ENCODE measurements around the gene MEX3A.
"Not testable (repeated sequence)": the region's sequence is repeated elsewhere in the genome, so short reads cannot be mapped to it uniquely, and the experiment has no call there.

MEX3A gene

GRCh38 chr1:156080241-156080862 lies 1.9 kb downstream of the MEX3A start:
- FAIRE-seq, result no peak

DNA sequence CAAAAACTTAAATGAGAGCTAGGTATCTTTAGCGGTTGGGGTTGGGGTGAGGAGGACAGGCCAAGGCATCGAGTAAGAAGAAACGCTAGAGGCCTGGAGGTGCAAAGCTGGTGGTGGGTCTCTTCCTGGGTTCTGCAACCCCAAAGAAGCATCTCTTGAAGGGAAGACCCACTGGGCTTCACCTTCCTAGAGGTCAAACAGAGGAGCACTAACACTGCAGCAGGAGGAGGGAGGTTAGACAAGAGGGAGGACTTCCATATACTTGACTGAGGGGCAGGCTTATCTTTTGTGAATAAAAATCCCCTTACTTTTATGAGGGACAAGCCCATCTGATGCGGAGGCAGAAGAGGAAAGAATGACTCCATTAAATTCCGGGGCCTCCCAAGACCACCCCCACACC lies 2.5 kb downstream of the MEX3A start:
- DNase-seq (ENCODE audit: insufficient read length, low spot score), result no peak
- no peak for FAIRE-seq

More at GRCh38 chr1:156080241-156080862, 1.9 kb downstream of the MEX3A start:
- no peak for DNase-seq (ENCODE audit: insufficient read length, low spot score)

- no peak for DNase-seq (ENCODE audit: insufficient read length, low spot score)
- FAIRE-seq, result no peak
Measured at GRCh38 chr1:156078728-156079127, 3.5 kb downstream of the MEX3A start.

GRCh38 chr1:156077430-156077760 lies 4.9 kb downstream of the MEX3A start:
- FAIRE-seq (no peak), DNase-seq (ENCODE audit: insufficient read length, low spot score) (no peak)

DNA sequence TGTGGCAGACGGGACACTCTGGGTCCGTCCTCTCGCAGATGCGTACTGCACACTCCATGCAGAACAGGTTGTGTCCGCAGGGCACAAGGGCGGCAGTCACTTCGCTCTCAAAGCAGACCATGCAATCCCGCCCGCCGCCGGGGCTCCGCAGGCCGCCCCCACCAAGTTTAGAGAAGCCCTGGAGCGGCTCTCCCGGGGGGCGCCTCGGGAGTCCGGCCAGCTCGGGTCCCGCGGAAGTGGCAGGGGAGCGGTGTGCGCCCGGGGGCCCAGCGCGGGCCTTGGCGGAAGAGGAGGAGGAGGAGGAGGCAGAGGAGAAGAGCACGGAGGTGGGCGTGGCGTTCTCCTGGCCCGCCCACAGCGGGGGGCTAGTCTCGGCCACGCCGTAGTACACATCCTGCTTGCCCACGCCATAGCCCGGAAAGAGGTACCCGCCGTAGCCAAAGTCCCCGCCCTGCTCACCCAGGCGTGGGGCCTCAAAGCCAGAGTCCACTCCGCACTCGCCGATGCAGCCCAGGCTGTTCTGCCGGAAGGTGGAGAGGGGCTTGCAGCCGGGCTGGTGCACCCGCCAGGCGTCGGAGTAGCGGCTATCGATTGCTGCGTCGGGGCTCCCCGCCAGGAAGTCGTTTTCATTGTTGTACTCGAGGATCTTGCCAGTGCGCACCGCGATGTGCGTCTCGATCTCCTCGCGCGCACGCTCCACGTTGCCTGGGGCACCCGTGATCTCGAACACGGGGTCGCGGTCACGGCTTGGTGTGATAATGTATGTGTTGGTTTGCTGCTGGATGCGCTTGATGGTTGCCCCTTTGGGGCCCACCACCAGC lies 5.4 kb downstream of the MEX3A start:
- DNase-seq (ENCODE audit: insufficient read length, low spot score) (no peak), FAIRE-seq (no peak)

- FAIRE-seq (no peak), DNase-seq (ENCODE audit: insufficient read length, low spot score) (no peak)
Measured at GRCh38 chr1:156075775-156076204, 6.5 kb downstream of the MEX3A start.

DNA sequence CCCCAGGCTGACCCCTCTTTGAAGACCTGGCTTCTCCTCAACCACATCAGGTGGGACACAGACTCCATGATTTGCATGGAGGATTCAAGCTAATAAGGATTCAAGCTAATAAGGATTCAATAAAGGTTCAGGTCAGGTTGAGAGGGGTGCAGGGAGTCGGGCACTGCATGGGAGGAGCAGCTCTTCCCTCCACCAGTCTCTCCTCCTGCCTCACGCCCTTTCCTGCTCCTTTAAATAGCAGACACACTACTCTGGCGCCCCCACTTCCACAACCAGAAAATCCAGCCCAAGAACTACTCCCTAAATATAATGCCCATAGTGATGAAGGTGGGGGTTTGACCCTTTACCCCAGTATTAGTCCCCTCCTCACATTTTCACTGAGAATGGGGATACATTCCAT lies 7.1 kb downstream of the MEX3A start:
- no peak for FAIRE-seq
- DNase-seq (ENCODE audit: insufficient read length, low spot score), result no peak

GRCh38 chr1:156074661-156075060 lies 7.6 kb downstream of the MEX3A start:
- no peak for FAIRE-seq
- no peak for DNase-seq (ENCODE audit: insufficient read length, low spot score)

GRCh38 chr1:156073740-156074139 lies 8.5 kb downstream of the MEX3A start:
- DNase-seq (ENCODE audit: insufficient read length, low spot score), result no peak

GRCh38 chr1:156073110-156073687 lies 9.1 kb downstream of the MEX3A start:
- FAIRE-seq, result no peak
- DNase-seq (ENCODE audit: insufficient read length, low spot score), result no peak

More at GRCh38 chr1:156073740-156074139, 8.5 kb downstream of the MEX3A start:
- no peak for FAIRE-seq

GRCh38 chr1:156072251-156072650 lies 10.0 kb downstream of the MEX3A start:
- FAIRE-seq (no peak), DNase-seq (ENCODE audit: insufficient read length, low spot score) (no peak)

DNA sequence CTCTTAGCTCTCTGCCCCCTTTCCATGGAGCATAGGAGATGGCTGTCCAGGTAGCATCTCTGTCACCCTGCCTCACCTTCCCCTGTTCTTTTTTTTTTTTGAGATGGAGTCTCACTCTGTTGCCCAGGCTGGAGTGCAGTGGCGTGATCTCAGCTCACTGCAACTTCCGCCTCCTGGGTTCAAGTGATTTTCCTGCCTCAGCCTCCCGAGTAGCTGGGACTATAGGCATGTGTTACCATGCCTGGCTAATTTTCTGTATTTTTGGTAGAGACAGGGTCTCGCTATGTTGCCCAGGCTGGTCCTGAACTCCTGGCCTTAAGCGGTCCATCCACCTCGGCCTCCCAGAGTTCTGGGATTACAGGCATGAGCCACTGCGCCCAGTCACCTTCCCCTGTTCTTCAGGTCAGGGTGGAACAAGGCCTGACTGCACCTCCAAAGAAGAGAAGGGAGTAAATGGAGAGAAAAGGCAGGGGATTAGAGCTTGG lies 10.9 kb downstream of the MEX3A start:
- not testable (repeated sequence) for DNase-seq (ENCODE audit: insufficient read length, low spot score); FAIRE-seq

GRCh38 chr1:156070548-156070947 lies 11.7 kb downstream of the MEX3A start:
- DNase-seq (ENCODE audit: insufficient read length, low spot score) (no peak), FAIRE-seq (no peak)

- DNase-seq (ENCODE audit: insufficient read length, low spot score) (no peak), FAIRE-seq (no peak)
Measured at GRCh38 chr1:156069490-156070455, 12.5 kb downstream of the MEX3A start.

DNA sequence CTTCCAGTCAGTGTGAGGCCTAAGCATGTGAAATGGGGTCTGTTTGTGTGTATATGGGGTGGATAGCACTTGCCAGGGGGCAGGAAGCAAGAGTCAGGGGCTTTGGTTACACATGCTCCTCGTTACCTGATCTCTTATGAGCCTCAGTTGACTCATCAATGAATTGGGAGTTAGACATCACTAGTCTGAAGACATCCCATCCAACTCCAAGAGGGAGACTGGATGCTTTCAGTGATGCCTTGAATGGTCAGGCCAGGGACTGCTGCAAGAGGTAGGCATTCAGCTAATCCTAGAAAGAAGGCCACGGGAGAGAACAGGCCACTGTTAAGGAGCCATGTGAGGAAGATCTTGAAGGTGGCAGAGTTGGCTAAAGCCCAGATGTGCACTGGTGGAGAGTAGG lies 15.0 kb downstream of the MEX3A start:
- FAIRE-seq, result no peak

DNA sequence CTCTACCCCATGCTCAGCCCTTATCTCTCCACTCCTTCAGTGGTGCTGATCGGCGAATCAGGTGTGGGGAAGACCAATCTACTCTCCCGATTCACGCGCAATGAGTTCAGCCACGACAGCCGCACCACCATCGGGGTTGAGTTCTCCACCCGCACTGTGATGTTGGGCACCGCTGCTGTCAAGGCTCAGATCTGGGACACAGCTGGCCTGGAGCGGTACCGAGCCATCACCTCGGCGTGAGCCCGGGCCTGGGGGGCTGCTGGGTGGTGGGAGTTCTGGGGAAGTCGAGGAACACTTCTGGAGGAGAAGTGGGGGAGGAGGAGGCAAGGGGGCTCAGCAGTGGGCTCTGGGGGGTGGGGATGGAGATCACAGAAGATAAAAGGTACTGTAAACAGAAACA lies 16.4 kb downstream of the MEX3A start:
- FAIRE-seq (no peak), DNase-seq (ENCODE audit: insufficient read length, low spot score) (no peak)

More for the DNA sequence above, 15.0 kb downstream of the MEX3A start:
- no peak for DNase-seq (ENCODE audit: insufficient read length, low spot score)

DNA sequence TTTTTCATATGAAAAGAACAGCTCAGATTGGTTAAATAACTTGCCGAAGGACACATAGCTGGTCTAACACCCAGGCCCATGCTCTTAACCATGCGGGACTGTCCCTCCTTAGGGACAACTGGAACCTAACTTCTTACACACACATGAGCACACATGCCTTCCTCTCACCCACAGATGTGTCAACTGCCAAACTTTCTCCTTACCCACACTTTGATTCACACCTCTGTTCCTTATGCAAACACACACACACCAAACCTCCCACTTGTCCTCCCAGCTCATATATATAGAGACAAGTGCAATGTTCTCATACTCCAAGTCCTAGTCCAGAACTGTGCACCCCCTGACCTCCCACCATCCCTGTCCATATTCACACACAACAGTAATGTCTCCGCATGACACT lies 17.1 kb downstream of the MEX3A start:
- DNase-seq (ENCODE audit: insufficient read length, low spot score) (no peak), FAIRE-seq (no peak)

DNA sequence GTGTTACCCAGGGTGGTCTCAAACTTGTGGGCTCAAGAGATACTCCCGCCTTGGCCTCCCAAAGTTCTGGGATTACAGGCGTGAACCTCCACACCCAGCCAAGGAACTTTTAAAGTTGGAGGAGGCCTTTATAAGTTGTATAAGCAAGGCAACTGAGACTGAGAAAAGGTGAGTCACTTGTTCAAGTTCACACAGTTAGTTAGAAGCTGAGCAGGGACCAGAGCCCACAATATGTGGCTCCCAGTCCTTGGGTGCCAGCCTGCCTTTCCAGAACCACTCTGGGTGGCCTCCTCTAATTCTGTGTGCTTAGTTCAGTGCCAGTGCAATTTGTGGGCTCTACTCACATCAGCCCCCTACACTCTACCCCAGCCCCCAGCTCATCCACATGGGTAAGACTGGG lies 17.6 kb downstream of the MEX3A start:
- FAIRE-seq (no peak), DNase-seq (ENCODE audit: insufficient read length, low spot score) (no peak)

GRCh38 chr1:156063997-156064285 lies 18.3 kb downstream of the MEX3A start:
- no peak for DNase-seq (ENCODE audit: insufficient read length, low spot score)
- FAIRE-seq, result no peak

DNA sequence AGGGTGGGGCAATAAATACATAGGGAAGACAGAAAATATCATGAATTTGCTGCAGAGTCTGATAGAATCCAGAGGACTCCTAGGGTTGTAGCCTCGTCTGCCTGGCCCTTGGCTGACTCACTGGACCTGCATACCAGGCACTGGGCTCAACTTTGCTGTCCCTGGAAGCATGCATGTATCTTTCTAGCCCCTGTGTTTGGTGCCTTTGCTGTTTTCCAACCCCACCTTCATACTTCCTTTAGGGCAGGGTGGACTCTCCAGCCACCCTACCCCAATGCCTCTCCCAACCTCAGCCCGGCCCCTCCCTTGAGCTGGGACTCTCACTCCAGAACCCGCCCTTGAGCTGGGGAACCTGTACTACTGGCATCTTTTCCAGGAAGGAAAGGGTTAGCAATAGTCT lies 20.1 kb downstream of the MEX3A start:
- DNase-seq (ENCODE audit: insufficient read length, low spot score) (no peak), FAIRE-seq (no peak)
